ENCODE data around the gene EIF3L.

- TF ChIP-seq MXI1 (conservative IDR thresholded peaks at IDR 0.05; ENCODE audit: poor library complexity, severe bottlenecking) (no peak), SMC3 (conservative IDR thresholded peaks at IDR 0.05; ENCODE audit: poor library complexity) (no peak), POLR2AphosphoS5 (IDR thresholded peaks at IDR 0.05) (no peak), EZH2 (IDR thresholded peaks at IDR 0.05; ENCODE audit: borderline replicate concordance, insufficient read depth, low read length, poor library complexity, severe bottlenecking) (no peak), CTCF (IDR thresholded peaks at IDR 0.05; ENCODE audit: poor library complexity, severe bottlenecking) (no peak), RAD21 (conservative IDR thresholded peaks at IDR 0.05) (no peak), TAF1 (IDR thresholded peaks at IDR 0.05; ENCODE audit: low read depth) (no peak), EP300 (conservative IDR thresholded peaks at IDR 0.05; ENCODE audit: poor library complexity, severe bottlenecking) (no peak)
Measured at GRCh38 chr22:37926358-37926757, 77.1 kb downstream of the EIF3L start.
